ENCODE results near the gene CCDC141. TPM values are rescaled to one million over a fixed set of nuclear protein-coding genes. Genes with fewer than 3 reads are reported as not detected.

CCDC141 gene
- total RNA-seq, 1 donor, result not detected

- Histone ChIP-seq H3K4me1 (ENCODE audit: insufficient read depth, low read length) (no peaks in the 10 kb centered on the region), H3K27ac (ENCODE audit: low read depth, low read length) (no peak overlapping the region), H3K79me2 (ENCODE audit: insufficient read depth, low read length) (no peaks in the 10 kb centered on the region), H3K4me3 (ENCODE audit: insufficient read depth, low read length) (no peak overlapping the region), H3K9me3 (ENCODE audit: low read depth, low read length) (no peaks in the 10 kb centered on the region), H3K27me3 (ENCODE audit: insufficient read depth, low read length) (no peaks in the 10 kb centered on the region), H4K20me1 (ENCODE audit: insufficient read depth, low read length) (no peaks in the 10 kb centered on the region), H3K4me2 (ENCODE audit: insufficient read depth, low read length) (no peak overlapping the region), H3K36me3 (ENCODE audit: insufficient read depth, low read length) (no peaks in the 10 kb centered on the region), H2AFZ (ENCODE audit: low read length) (no peak overlapping the region)
- DNase-seq (ENCODE audit: insufficient read length, low spot score, missing footprints), result no peak
- TF ChIP-seq CTCF (IDR thresholded peaks at IDR 0.05; ENCODE audit: extremely low read depth, low read depth, low read length), result no peak
These were observed 249.4 kb downstream of the CCDC141 start for GRCh38 chr2:178800510-178800909.

GRCh38 chr2:178799305-178799704 is 250.6 kb downstream of the CCDC141 start:
- Histone ChIP-seq H4K20me1 (ENCODE audit: insufficient read depth, low read length) (no peaks in the 10 kb centered on the region), H3K4me1 (ENCODE audit: insufficient read depth, low read length) (no peaks in the 10 kb centered on the region), H3K27ac (ENCODE audit: low read depth, low read length) (no peak overlapping the region), H3K79me2 (ENCODE audit: insufficient read depth, low read length) (no peaks in the 10 kb centered on the region), H3K4me2 (ENCODE audit: insufficient read depth, low read length) (no peak overlapping the region), H2AFZ (ENCODE audit: low read length) (no peak overlapping the region), H3K4me3 (ENCODE audit: insufficient read depth, low read length) (no peak overlapping the region), H3K36me3 (ENCODE audit: insufficient read depth, low read length) (no peaks in the 10 kb centered on the region), H3K27me3 (ENCODE audit: insufficient read depth, low read length) (no peaks in the 10 kb centered on the region), H3K9me3 (ENCODE audit: low read depth, low read length) (no peaks in the 10 kb centered on the region)
- no peak for DNase-seq (ENCODE audit: insufficient read length, low spot score, missing footprints)
- no peak for TF ChIP-seq CTCF (IDR thresholded peaks at IDR 0.05; ENCODE audit: extremely low read depth, low read depth, low read length)

GRCh38 chr2:178796079-178796677 is 253.8 kb downstream of the CCDC141 start:
- no peak overlapping the region for H3K27ac ChIP-seq (ENCODE audit: low read depth, low read length)
- H4K20me1 ChIP-seq (ENCODE audit: insufficient read depth, low read length), result no peaks in the 10 kb centered on the region
- H3K4me1 ChIP-seq (ENCODE audit: insufficient read depth, low read length), result no peaks in the 10 kb centered on the region
- H2AFZ ChIP-seq (ENCODE audit: low read length), result no peak overlapping the region
- no peaks in the 10 kb centered on the region for H3K9me3 ChIP-seq (ENCODE audit: low read depth, low read length)
- H3K36me3 ChIP-seq (ENCODE audit: insufficient read depth, low read length), result no peaks in the 10 kb centered on the region
- H3K27me3 ChIP-seq (ENCODE audit: insufficient read depth, low read length), result no peaks in the 10 kb centered on the region
- no peak overlapping the region for H3K4me2 ChIP-seq (ENCODE audit: insufficient read depth, low read length)
- peak; percentile 62 for TF ChIP-seq CTCF (IDR thresholded peaks at IDR 0.05; ENCODE audit: extremely low read depth, low read depth, low read length)
- H3K79me2 ChIP-seq (ENCODE audit: insufficient read depth, low read length), result no peaks in the 10 kb centered on the region
- H3K4me3 ChIP-seq (ENCODE audit: insufficient read depth, low read length), result no peak overlapping the region
- DNase-seq (ENCODE audit: insufficient read length, low spot score, missing footprints), result peak; percentile 57

- Histone ChIP-seq H4K20me1 (ENCODE audit: insufficient read depth, low read length) (no peaks in the 10 kb centered on the region), H3K36me3 (ENCODE audit: insufficient read depth, low read length) (no peaks in the 10 kb centered on the region), H3K79me2 (ENCODE audit: insufficient read depth, low read length) (no peaks in the 10 kb centered on the region), H3K9me3 (ENCODE audit: low read depth, low read length) (no peaks in the 10 kb centered on the region), H3K4me1 (ENCODE audit: insufficient read depth, low read length) (no peaks in the 10 kb centered on the region), H3K27ac (ENCODE audit: low read depth, low read length) (no peak overlapping the region), H3K27me3 (ENCODE audit: insufficient read depth, low read length) (no peaks in the 10 kb centered on the region), H3K4me3 (ENCODE audit: insufficient read depth, low read length) (no peak overlapping the region), H2AFZ (ENCODE audit: low read length) (no peak overlapping the region), H3K4me2 (ENCODE audit: insufficient read depth, low read length) (no peak overlapping the region)
- TF ChIP-seq CTCF (IDR thresholded peaks at IDR 0.05; ENCODE audit: extremely low read depth, low read depth, low read length), result no peak
- no peak for DNase-seq (ENCODE audit: insufficient read length, low spot score, missing footprints)
These were observed 262.0 kb downstream of the CCDC141 start for GRCh38 chr2:178787934-178788333.
